Spleen (tissue), 7 donors: ENCODE measurements around the gene PEX7.

ENCODE experiments used
- POLR2A ChIP-seq, 3 donors: fragments of 450-650 bp; IDR thresholded peaks; one replicate each; pipeline ENCODE4 v1.5.1; 2017; ENCODE audit warnings: antibody characterized with exemption in 3 of 3, mild to moderate bottlenecking in 1 of 3
- POLR2AphosphoS5 ChIP-seq, 3 donors: sonication (generic); formaldehyde crosslinking; IDR thresholded peaks; one replicate each; pipeline ENCODE4 v1.5.1; 2017; ENCODE audit warnings: antibody characterized with exemption in 3 of 3
- TF ChIP-seq, protein P1 (sequence below), 11 experiments: fragments of 200-600 bp in 7 of 11; fragments of 450-650 bp in 4 of 11; sonication (generic) in 4 of 11; IDR thresholded peaks in 8 of 11; conservative IDR thresholded peaks in 3 of 11; 1 replicate in 7 of 11; 2 replicates in 4 of 11; pipeline versions ENCODE4 v1.4.0 to v1.8.0; 2016 to 2021; ENCODE audit warnings: antibody characterized with exemption in 11 of 11, inconsistent platforms in 4 of 11, mild to moderate bottlenecking in 1 of 11
- donor health status: DM: no; HTN: no; CAD: no; lungs with moderate emphysema.
- donor health status: DM: no; HTN: no; CAD: no.
- donor health status: DM: no; HTN: no; CAD: no.

DNA sequence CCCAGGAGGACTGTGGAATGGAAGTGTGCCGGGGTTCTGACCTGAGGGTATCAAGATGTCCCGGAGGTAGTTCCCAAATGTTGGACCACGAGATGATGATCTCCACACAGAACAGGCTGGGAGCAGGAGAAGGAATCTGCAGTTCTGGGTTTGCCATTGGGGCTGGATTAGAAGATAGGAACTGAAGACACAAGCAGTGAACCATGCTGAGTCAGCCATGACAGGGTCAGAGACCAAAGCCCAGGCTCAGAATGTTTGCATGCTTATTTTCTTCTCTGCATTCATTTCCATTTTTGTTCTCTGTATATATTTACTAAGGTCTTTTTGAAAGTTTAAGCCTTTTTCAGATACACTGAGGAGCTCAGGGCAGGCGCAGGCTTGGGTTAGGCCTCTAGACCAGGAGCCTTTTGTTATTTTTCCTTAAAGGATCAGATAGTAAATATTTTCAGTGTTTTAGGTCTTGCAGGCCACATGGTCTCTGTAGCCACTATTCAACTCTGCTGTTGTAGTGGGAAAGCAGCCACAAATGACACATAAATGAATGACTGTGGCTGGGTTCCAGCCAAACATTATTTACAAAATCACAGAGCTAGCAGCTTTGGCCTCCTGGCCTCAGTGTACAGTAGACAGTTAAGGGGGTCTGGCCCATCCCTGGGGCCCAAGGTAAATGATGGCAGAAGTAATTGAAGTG, 128.2 kb downstream of the PEX7 start:
- TF ChIP-seq POLR2A (IDR thresholded peaks at IDR 0.05) (no peak), POLR2AphosphoS5 (IDR thresholded peaks at IDR 0.05) (no peak)
- TF ChIP-seq, protein P1, sequence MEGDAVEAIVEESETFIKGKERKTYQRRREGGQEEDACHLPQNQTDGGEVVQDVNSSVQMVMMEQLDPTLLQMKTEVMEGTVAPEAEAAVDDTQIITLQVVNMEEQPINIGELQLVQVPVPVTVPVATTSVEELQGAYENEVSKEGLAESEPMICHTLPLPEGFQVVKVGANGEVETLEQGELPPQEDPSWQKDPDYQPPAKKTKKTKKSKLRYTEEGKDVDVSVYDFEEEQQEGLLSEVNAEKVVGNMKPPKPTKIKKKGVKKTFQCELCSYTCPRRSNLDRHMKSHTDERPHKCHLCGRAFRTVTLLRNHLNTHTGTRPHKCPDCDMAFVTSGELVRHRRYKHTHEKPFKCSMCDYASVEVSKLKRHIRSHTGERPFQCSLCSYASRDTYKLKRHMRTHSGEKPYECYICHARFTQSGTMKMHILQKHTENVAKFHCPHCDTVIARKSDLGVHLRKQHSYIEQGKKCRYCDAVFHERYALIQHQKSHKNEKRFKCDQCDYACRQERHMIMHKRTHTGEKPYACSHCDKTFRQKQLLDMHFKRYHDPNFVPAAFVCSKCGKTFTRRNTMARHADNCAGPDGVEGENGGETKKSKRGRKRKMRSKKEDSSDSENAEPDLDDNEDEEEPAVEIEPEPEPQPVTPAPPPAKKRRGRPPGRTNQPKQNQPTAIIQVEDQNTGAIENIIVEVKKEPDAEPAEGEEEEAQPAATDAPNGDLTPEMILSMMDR (IDR thresholded peaks at IDR 0.05 in 8 of 11, conservative IDR thresholded peaks at IDR 0.05 in 3 of 11), result no peak
